SK-N-SH (cell line): ENCODE data around the gene RSRC1.

Experiments used
- CTCF ChIP-seq: fragments of 200-600 bp; sonication (generic); IDR thresholded peaks from 2 replicates; pipeline ENCODE4 v1.6.1; 2017; ENCODE audit warnings: antibody characterized with exemption, mild to moderate bottlenecking, moderate library complexity
- EP300 ChIP-seq, 2 experiments: IDR thresholded peaks; 2 replicates each; pipeline versions ENCODE4 v1.4.0 to v1.6.1; 2012; ENCODE audit warnings: borderline replicate concordance in 1 of 2, low read depth in 1 of 2, low read length in 1 of 2
- EZH2phosphoT487 ChIP-seq: fragments of 200-600 bp; sonication (generic); IDR thresholded peaks from 2 replicates; pipeline ENCODE4 v1.6.1; 2017; ENCODE audit warnings: low read depth, mixed run types, mild to moderate bottlenecking, antibody characterized with exemption, moderate library complexity, borderline replicate concordance
- MXI1 ChIP-seq: IDR thresholded peaks from 2 replicates; pipeline ENCODE4 v1.6.1; 2012; ENCODE audit warnings: mild to moderate bottlenecking, low read depth, low read length, improper control_type of control experiment
- POLR2AphosphoS5 ChIP-seq: IDR thresholded peaks from 2 replicates; pipeline ENCODE4 v1.6.1; 2012; ENCODE audit warnings: low read depth, low read length
- RCOR1 ChIP-seq: fragments of 150-350 bp; IDR thresholded peaks from 2 replicates; pipeline ENCODE4 v1.6.1; 2017; ENCODE audit warnings: antibody characterized with exemption, low read length
- REST ChIP-seq: IDR thresholded peaks from 2 replicates; pipeline ENCODE4 v1.6.1; 2012; ENCODE audit warnings: mild to moderate bottlenecking, low read depth, low read length, moderate library complexity
- RFX5 ChIP-seq: IDR thresholded peaks from 2 replicates; pipeline ENCODE4 v1.6.1; 2012; ENCODE audit warnings: mild to moderate bottlenecking, improper control_type of control experiment, low read length
- SMC3 ChIP-seq: IDR thresholded peaks from 2 replicates; pipeline ENCODE4 v1.6.1; 2012; ENCODE audit warnings: low read depth, low read length, improper control_type of control experiment

GRCh38 chr3:158420654-158421396 lies 310.9 kb downstream of the RSRC1 start:
- no peak for TF ChIP-seq POLR2AphosphoS5
- TF ChIP-seq CTCF = no peak
- no peak for TF ChIP-seq MXI1
- TF ChIP-seq EP300 (IDR thresholded peaks at IDR 0.05; ENCODE audit: borderline replicate concordance in 1 of 2, low read depth in 1 of 2, low read length in 1 of 2) = no peak
- TF ChIP-seq RFX5 = no peak
- no peak for TF ChIP-seq REST
- TF ChIP-seq EZH2phosphoT487 = no peak
- TF ChIP-seq RCOR1 = no peak
- no peak for TF ChIP-seq SMC3
